ENCODE results near the gene ROBO1.

- TF ChIP-seq CTCF (IDR thresholded peaks at IDR 0.05), result no peak
- TF ChIP-seq POLR2A (IDR thresholded peaks at IDR 0.05), result no peak
Observed at GRCh38 chr3:79154865-79155264, 612.9 kb downstream of the ROBO1 start.

Measured in right lobe of liver (tissue), 4 donors.